Kidney (tissue), 14 donors: Measurements from ENCODE around the gene KY. TPM values are rescaled to one million over a fixed set of nuclear protein-coding genes. Genes with fewer than 3 reads are reported as not detected.

Experiments
- DNase-seq, 5 donors: peaks; one replicate each; pipeline ENCODE4 v3.0.0-alpha.2; 2013 to 2020
- FAIRE-seq: peaks from 2 replicates; lab custom pipeline; 2012; peaks lifted over from hg19 to GRCh38; lab: Jason Lieb, UNC
- H3K27ac ChIP-seq, 2 donors: one replicate each; pipeline ENCODE4 v1.7.0; 2013; ENCODE audit warnings: low read depth in 2 of 2, low read length in 2 of 2, inconsistent platforms in 1 of 2
- H3K27me3 ChIP-seq: one replicate; pipeline ENCODE4 v1.7.1; 2013; ENCODE audit warnings: low read length, inconsistent platforms; ENCODE audit not compliant: control insufficient read depth, insufficient read depth
- H3K36me3 ChIP-seq, 3 donors: one replicate each; pipeline versions ENCODE4 v1.7.0 to v1.7.1; 2013; ENCODE audit warnings: low read length in 3 of 3, control low read depth in 1 of 3, inconsistent platforms in 1 of 3; ENCODE audit not compliant: insufficient read depth in 3 of 3, control insufficient read depth in 2 of 3
- H3K4me1 ChIP-seq, 3 donors: one replicate each; pipeline versions ENCODE4 v1.7.0 to v1.7.1; 2013; ENCODE audit warnings: low read length in 3 of 3, inconsistent platforms in 1 of 3, low read depth in 1 of 3; ENCODE audit not compliant: control insufficient read depth in 2 of 3, insufficient read depth in 2 of 3
- H3K4me3 ChIP-seq, 3 donors: one replicate each; pipeline versions ENCODE4 v1.7.0 to v1.8.1; 2013; ENCODE audit warnings: low read length in 3 of 3, control low read depth in 1 of 3, inconsistent platforms in 1 of 3
- H3K9ac ChIP-seq, 3 donors: one replicate each; pipeline versions ENCODE4 v1.7.0 to v1.7.1; 2013; ENCODE audit warnings: low read length in 3 of 3, control low read depth in 1 of 3, inconsistent platforms in 1 of 3
- H3K9me3 ChIP-seq, 3 donors: one replicate each; pipeline versions ENCODE4 v1.7.0 to v1.7.1; 2013; ENCODE audit warnings: low read length in 3 of 3, control low read depth in 1 of 3, inconsistent platforms in 1 of 3; ENCODE audit not compliant: control insufficient read depth in 2 of 3, insufficient read depth in 1 of 3
- CTCF ChIP-seq: IDR thresholded peaks from 3 replicates; pipeline ENCODE4 v1.5.1; 2012; ENCODE audit warnings: mild to moderate bottlenecking, moderate library complexity, borderline replicate concordance; ENCODE audit not compliant: insufficient read depth; ENCODE audit errors: extremely low read depth
- intact Hi-C: fragments of 100-400 bp; cut with DNase I; formaldehyde crosslinking; loops from one replicate; pipeline ENCODE4 v1.11.1; 2022
- polyA plus RNA-seq: library from polyadenylated mRNA; stranded (reverse); fragments of 350-450 nt; fragmentation: Illumina TruSeq; extraction: RNeasy Lipid Tissue Mini Kit (QIAGEN cat#74804); gene quantifications from one replicate; pipeline ENCODE4 v1.2.3, GENCODE V29; 2014; ENCODE audit warnings: low read depth, low replicate concordance; ENCODE audit not compliant: insufficient read depth
- total RNA-seq: library from RNA; stranded (reverse); fragmentation: NEBNext Ultra II Directional; extraction: Animal tissue kit (Norgen Biotek cat#: 25700); gene quantifications from one replicate; pipeline ENCODE4 v1.2.1, GENCODE V29; 2021
- donor health status: control.
- donor health status: control.
- donor health status: control.
- donor health status: control.
- donor health status: control.
- donor health status: DM: yes; HTN: yes; CAD: no.
- donor health status: Normal renal cell carcinoma (clear cell type).

The KY gene
- total and polyA plus RNA-seq, 2 donors from 2014 or later: 0.50 to 0.69 TPM

GRCh38 chr3:134660046-134660441 is 9.2 kb upstream of the KY start:
- Histone ChIP-seq H3K27ac (no peak overlapping the region), H3K9ac (no peak overlapping the region), H3K36me3 (no peaks in the 10 kb centered on the region), H3K4me3 (no peak overlapping the region), H3K27me3 (no peaks in the 10 kb centered on the region), H3K9me3 (no peaks in the 10 kb centered on the region), H3K4me1 (no peaks in the 10 kb centered on the region)
- intact Hi-C loops: no loop called here
- no peak for DNase-seq
- no peak for FAIRE-seq
- no peak for TF ChIP-seq CTCF

DNA sequence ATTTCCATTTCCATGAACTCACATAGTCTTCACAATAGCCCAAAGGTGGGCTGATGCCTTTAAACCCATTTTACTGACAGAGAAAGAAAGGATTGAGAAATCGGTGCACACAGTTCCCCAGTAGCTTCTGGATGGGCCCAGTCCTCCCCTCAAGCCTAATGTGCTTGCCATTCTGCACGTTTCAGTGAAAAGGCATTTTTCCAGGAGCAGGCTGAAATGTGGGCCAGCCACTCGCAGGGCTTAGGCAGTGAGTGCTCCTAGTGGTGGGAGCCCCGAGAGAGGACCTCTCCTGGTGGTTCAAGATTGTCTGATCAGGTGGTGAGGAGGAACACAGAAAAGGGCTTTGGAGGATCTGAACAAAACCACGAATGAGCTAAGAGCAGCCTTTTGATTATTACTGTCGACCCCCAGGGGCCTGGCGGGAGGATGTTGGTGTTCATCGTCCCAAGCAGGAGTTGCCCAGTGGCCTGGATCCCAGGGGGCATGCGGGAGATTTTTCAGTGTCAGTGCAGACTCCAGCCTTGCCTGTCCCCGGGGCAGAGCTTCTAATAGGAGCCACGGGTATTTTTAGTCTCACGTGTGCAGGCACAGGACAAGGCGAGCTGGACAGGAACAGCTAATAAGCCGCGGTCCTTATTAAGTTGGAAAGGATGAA is 8.7 kb upstream of the KY start:
- Histone ChIP-seq H3K4me3 (no peak overlapping the region), H3K4me1 (no peaks in the 10 kb centered on the region), H3K9ac (no peak overlapping the region), H3K27me3 (no peaks in the 10 kb centered on the region), H3K9me3 (no peaks in the 10 kb centered on the region), H3K27ac (no peak overlapping the region), H3K36me3 (no peaks in the 10 kb centered on the region)
- FAIRE-seq: no peak
- no peak for DNase-seq
- intact Hi-C loops: no loop called here
- TF ChIP-seq CTCF: no peak

- DNase-seq (no peak), FAIRE-seq (no peak)
- Histone ChIP-seq H3K36me3 (no peaks in the 10 kb centered on the region), H3K27ac (no peak overlapping the region), H3K27me3 (no peaks in the 10 kb centered on the region), H3K9me3 (no peaks in the 10 kb centered on the region), H3K4me3 (no peak overlapping the region), H3K4me1 (no peaks in the 10 kb centered on the region), H3K9ac (no peak overlapping the region)
- no peak for TF ChIP-seq CTCF
- intact Hi-C loops: no loop called here
Observed at GRCh38 chr3:134658555-134658954, 7.7 kb upstream of the KY start.
